HL-60 (cell line): Measurements from ENCODE around the gene GP1BB.

Experiments used
- CTCF ChIP-seq: IDR thresholded peaks from one replicate; pipeline ENCODE4 v1.5.1; 2011; ENCODE audit warnings: low read length, control low read depth, inconsistent platforms; ENCODE audit not compliant: insufficient read depth
- POLR2AphosphoS5 ChIP-seq: IDR thresholded peaks from 2 replicates; pipeline ENCODE4 v1.6.1; 2012; ENCODE audit warnings: low read depth
- SPI1 ChIP-seq: IDR thresholded peaks from 2 replicates; pipeline ENCODE4 v1.6.1; 2012; ENCODE audit warnings: low read depth, mild to moderate bottlenecking, borderline replicate concordance
- TF ChIP-seq, protein P1 (sequence below): IDR thresholded peaks from 2 replicates; pipeline ENCODE4 v1.6.1; 2012; ENCODE audit warnings: low read depth; ENCODE audit not compliant: insufficient replicate concordance

- TF ChIP-seq CTCF (no peak), POLR2AphosphoS5 (no peak), SPI1 (no peak)
- TF ChIP-seq, protein P1, sequence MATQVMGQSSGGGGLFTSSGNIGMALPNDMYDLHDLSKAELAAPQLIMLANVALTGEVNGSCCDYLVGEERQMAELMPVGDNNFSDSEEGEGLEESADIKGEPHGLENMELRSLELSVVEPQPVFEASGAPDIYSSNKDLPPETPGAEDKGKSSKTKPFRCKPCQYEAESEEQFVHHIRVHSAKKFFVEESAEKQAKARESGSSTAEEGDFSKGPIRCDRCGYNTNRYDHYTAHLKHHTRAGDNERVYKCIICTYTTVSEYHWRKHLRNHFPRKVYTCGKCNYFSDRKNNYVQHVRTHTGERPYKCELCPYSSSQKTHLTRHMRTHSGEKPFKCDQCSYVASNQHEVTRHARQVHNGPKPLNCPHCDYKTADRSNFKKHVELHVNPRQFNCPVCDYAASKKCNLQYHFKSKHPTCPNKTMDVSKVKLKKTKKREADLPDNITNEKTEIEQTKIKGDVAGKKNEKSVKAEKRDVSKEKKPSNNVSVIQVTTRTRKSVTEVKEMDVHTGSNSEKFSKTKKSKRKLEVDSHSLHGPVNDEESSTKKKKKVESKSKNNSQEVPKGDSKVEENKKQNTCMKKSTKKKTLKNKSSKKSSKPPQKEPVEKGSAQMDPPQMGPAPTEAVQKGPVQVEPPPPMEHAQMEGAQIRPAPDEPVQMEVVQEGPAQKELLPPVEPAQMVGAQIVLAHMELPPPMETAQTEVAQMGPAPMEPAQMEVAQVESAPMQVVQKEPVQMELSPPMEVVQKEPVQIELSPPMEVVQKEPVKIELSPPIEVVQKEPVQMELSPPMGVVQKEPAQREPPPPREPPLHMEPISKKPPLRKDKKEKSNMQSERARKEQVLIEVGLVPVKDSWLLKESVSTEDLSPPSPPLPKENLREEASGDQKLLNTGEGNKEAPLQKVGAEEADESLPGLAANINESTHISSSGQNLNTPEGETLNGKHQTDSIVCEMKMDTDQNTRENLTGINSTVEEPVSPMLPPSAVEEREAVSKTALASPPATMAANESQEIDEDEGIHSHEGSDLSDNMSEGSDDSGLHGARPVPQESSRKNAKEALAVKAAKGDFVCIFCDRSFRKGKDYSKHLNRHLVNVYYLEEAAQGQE: no peak
Measured at GRCh38 chr22:19759427-19760057, 36.2 kb downstream of the GP1BB start.
